Kidney (tissue), 14 donors: ENCODE results near the gene ADGRA3. TPM values are rescaled to one million over a fixed set of nuclear protein-coding genes. Genes with fewer than 3 reads are reported as not detected.

Experiments used
- DNase-seq, 5 donors: peaks; one replicate each; pipeline ENCODE4 v3.0.0-alpha.2; 2013 to 2020
- FAIRE-seq: peaks from 2 replicates; lab custom pipeline; 2012; peaks lifted over from hg19 to GRCh38; lab: Jason Lieb, UNC
- H3K27ac ChIP-seq, 2 donors: one replicate each; pipeline ENCODE4 v1.7.0; 2013; ENCODE audit warnings: low read depth in 2 of 2, low read length in 2 of 2, inconsistent platforms in 1 of 2
- H3K27me3 ChIP-seq: one replicate; pipeline ENCODE4 v1.7.1; 2013; ENCODE audit warnings: low read length, inconsistent platforms; ENCODE audit not compliant: control insufficient read depth, insufficient read depth
- H3K36me3 ChIP-seq, 3 donors: one replicate each; pipeline versions ENCODE4 v1.7.0 to v1.7.1; 2013; ENCODE audit warnings: low read length in 3 of 3, control low read depth in 1 of 3, inconsistent platforms in 1 of 3; ENCODE audit not compliant: insufficient read depth in 3 of 3, control insufficient read depth in 2 of 3
- H3K4me1 ChIP-seq, 3 donors: one replicate each; pipeline versions ENCODE4 v1.7.0 to v1.7.1; 2013; ENCODE audit warnings: low read length in 3 of 3, inconsistent platforms in 1 of 3, low read depth in 1 of 3; ENCODE audit not compliant: control insufficient read depth in 2 of 3, insufficient read depth in 2 of 3
- H3K4me3 ChIP-seq, 3 donors: one replicate each; pipeline versions ENCODE4 v1.7.0 to v1.8.1; 2013; ENCODE audit warnings: low read length in 3 of 3, control low read depth in 1 of 3, inconsistent platforms in 1 of 3
- H3K9ac ChIP-seq, 3 donors: one replicate each; pipeline versions ENCODE4 v1.7.0 to v1.7.1; 2013; ENCODE audit warnings: low read length in 3 of 3, control low read depth in 1 of 3, inconsistent platforms in 1 of 3
- H3K9me3 ChIP-seq, 3 donors: one replicate each; pipeline versions ENCODE4 v1.7.0 to v1.7.1; 2013; ENCODE audit warnings: low read length in 3 of 3, control low read depth in 1 of 3, inconsistent platforms in 1 of 3; ENCODE audit not compliant: control insufficient read depth in 2 of 3, insufficient read depth in 1 of 3
- intact Hi-C: fragments of 100-400 bp; cut with DNase I; formaldehyde crosslinking; loops from one replicate; pipeline ENCODE4 v1.11.1; 2022
- polyA plus RNA-seq: library from polyadenylated mRNA; stranded (reverse); fragments of 350-450 nt; fragmentation: Illumina TruSeq; extraction: RNeasy Lipid Tissue Mini Kit (QIAGEN cat#74804); gene quantifications from one replicate; pipeline ENCODE4 v1.2.3, GENCODE V29; 2014; ENCODE audit warnings: low read depth, low replicate concordance; ENCODE audit not compliant: insufficient read depth
- total RNA-seq: library from RNA; stranded (reverse); fragmentation: NEBNext Ultra II Directional; extraction: Animal tissue kit (Norgen Biotek cat#: 25700); gene quantifications from one replicate; pipeline ENCODE4 v1.2.1, GENCODE V29; 2021
- TF ChIP-seq, protein P1 (sequence below): IDR thresholded peaks from 3 replicates; pipeline ENCODE4 v1.5.1; 2012; ENCODE audit warnings: mild to moderate bottlenecking, moderate library complexity, borderline replicate concordance; ENCODE audit not compliant: insufficient read depth; ENCODE audit errors: extremely low read depth
- donor health status: control.
- donor health status: control.
- donor health status: control.
- donor health status: control.
- donor health status: control.
- donor health status: DM: yes; HTN: yes; CAD: no.
- donor health status: Normal renal cell carcinoma (clear cell type).

ADGRA3 gene
- total and polyA plus RNA-seq, 2 donors from 2014 or later: 8.2 to 28.7 TPM

DNA sequence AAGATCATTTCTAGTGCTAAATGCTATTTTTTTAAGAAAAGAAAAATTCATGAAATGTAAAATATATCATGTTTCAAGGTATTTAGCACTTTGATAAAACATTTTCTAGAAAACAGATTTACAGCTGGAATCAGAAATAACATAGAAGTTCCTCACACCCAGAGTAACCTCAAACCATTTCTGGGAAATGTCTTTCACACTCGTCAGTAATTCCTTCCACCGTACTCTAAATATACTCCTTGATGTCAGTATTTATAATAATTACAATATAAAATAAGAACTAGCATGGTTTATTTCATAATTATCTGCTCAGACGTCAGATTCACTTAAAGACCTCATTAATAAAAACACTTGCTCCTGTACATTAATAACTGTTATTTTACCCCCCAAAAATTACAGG lies 103.9 kb downstream of the ADGRA3 start:
- no peak for FAIRE-seq

DNA sequence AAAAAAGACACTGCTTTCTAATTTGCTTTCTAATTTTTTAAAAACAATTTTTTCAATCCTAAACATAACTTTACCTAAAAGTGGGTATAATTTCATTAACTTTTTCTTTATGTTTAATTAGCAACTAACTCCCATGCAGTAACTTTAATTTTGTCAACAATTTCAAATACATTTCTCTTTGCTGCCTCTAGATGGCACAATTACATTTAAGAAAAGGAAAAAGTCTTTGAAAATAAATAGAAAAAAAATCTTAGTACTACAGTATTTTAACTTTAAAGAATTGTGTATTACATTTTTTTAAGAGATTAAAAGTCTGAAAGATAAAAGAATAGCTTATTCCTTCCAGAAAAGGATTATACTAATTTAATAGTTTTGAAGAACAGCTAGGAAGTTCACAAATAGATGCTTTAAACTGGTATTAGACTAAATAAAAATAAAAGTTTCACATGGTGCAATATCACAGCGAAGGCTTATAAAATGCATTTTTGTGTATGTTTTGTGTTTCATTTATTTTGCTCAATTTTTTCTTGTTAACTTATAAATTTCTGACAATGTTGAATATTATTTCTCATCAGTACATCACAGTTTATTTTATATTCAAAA lies 105.1 kb downstream of the ADGRA3 start:
- H3K9ac ChIP-seq: no peak overlapping the region
- FAIRE-seq: peak; percentile 98
- no peaks in the 10 kb centered on the region for H3K9me3 ChIP-seq
- no peaks in the 10 kb centered on the region for H3K36me3 ChIP-seq
- TF ChIP-seq, protein P1, sequence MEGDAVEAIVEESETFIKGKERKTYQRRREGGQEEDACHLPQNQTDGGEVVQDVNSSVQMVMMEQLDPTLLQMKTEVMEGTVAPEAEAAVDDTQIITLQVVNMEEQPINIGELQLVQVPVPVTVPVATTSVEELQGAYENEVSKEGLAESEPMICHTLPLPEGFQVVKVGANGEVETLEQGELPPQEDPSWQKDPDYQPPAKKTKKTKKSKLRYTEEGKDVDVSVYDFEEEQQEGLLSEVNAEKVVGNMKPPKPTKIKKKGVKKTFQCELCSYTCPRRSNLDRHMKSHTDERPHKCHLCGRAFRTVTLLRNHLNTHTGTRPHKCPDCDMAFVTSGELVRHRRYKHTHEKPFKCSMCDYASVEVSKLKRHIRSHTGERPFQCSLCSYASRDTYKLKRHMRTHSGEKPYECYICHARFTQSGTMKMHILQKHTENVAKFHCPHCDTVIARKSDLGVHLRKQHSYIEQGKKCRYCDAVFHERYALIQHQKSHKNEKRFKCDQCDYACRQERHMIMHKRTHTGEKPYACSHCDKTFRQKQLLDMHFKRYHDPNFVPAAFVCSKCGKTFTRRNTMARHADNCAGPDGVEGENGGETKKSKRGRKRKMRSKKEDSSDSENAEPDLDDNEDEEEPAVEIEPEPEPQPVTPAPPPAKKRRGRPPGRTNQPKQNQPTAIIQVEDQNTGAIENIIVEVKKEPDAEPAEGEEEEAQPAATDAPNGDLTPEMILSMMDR: peak; percentile 63
- no peak overlapping the region for H3K4me3 ChIP-seq
- no peaks in the 10 kb centered on the region for H3K27me3 ChIP-seq
- intact Hi-C loops: loop anchor here (5.0 kb wide), 1 partner anchor 277 kb away; no protein-coding TSS in a partner anchor
- peak in 2 of 5 donors; percentile 21 to 56 for DNase-seq
- no peaks in the 10 kb centered on the region for H3K4me1 ChIP-seq
- no peak overlapping the region for H3K27ac ChIP-seq

More for the DNA sequence above, 103.9 kb downstream of the ADGRA3 start:
- DNase-seq: no peak
- TF ChIP-seq, protein P1: no peak
- H3K4me1 ChIP-seq: no peaks in the 10 kb centered on the region
- intact Hi-C loops: loop anchor here (5.0 kb wide), 1 partner anchor 275 kb away; no protein-coding TSS in a partner anchor
- no peak overlapping the region for H3K27ac ChIP-seq
- no peak overlapping the region for H3K9ac ChIP-seq
- H3K9me3 ChIP-seq: no peaks in the 10 kb centered on the region
- H3K4me3 ChIP-seq: no peak overlapping the region
- H3K36me3 ChIP-seq: no peaks in the 10 kb centered on the region
- no peaks in the 10 kb centered on the region for H3K27me3 ChIP-seq

DNA sequence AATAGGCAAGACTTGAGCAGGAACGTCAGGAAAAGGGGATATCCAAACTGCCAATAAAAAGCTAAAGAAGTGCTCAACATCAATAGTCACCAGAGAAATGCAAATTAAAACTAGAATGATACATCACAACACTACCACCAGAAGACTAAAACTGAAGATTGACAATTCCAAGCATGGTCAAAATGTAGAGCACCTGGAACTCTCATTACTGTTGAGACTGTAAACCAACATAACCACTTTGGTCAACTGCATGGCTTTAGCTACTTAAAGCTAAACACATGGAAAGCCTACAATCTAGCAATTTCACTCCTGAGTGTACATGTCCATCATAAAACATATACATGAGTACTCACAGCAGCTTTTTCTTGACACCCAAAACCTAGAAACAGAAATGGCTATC lies 107.4 kb downstream of the ADGRA3 start:
- Histone ChIP-seq H3K9me3 (no peaks in the 10 kb centered on the region), H3K4me1 (no peaks in the 10 kb centered on the region), H3K4me3 (no peak overlapping the region), H3K27me3 (no peaks in the 10 kb centered on the region), H3K9ac (no peak overlapping the region), H3K27ac (no peak overlapping the region), H3K36me3 (no peaks in the 10 kb centered on the region)
- TF ChIP-seq, protein P1: no peak
- FAIRE-seq (no peak), DNase-seq (no peak)
- intact Hi-C loops: no loop called here
